NCI-H2107 treated with DMSO at 0.1 percent for 48 hours (cell line): ENCODE data around the gene CTTNBP2NL.
"Not testable (repeated sequence)": the region's sequence is repeated elsewhere in the genome, so short reads cannot be mapped to it uniquely, and the experiment has no call there.

ENCODE experiments used
- DNase-seq: peaks from one replicate; lab custom pipeline; 2025; ENCODE audit not compliant: unreplicated experiment; lab: John Stamatoyannopoulos, UW

Gene CTTNBP2NL

GRCh38 chr1:112461200-112461871 lies 65.3 kb downstream of the CTTNBP2NL start:
- DNase-seq = no peak

- DNase-seq = no peak
These were observed 66.9 kb downstream of the CTTNBP2NL start for GRCh38 chr1:112462953-112463279.

GRCh38 chr1:112464501-112464900 lies 68.5 kb downstream of the CTTNBP2NL start:
- no peak for DNase-seq

GRCh38 chr1:112465122-112465521 lies 69.1 kb downstream of the CTTNBP2NL start:
- DNase-seq = no peak

GRCh38 chr1:112466078-112466660 lies 70.2 kb downstream of the CTTNBP2NL start:
- peak; percentile 65 for DNase-seq

GRCh38 chr1:112470324-112470723 lies 74.3 kb downstream of the CTTNBP2NL start:
- DNase-seq = not testable (repeated sequence)

GRCh38 chr1:112470966-112471365 lies 75.0 kb downstream of the CTTNBP2NL start:
- DNase-seq = no peak

GRCh38 chr1:112472142-112472541 lies 76.1 kb downstream of the CTTNBP2NL start:
- no peak for DNase-seq

- DNase-seq = no peak
These were observed 81.5 kb downstream of the CTTNBP2NL start for GRCh38 chr1:112477550-112477949.

GRCh38 chr1:112478314-112478713 lies 82.3 kb downstream of the CTTNBP2NL start:
- no peak for DNase-seq

- not testable (repeated sequence) for DNase-seq
These were observed 90.0 kb downstream of the CTTNBP2NL start for GRCh38 chr1:112486063-112486462.

GRCh38 chr1:112487686-112488085 lies 91.7 kb downstream of the CTTNBP2NL start:
- not testable (repeated sequence) for DNase-seq

- no peak for DNase-seq
These were observed 92.1 kb downstream of the CTTNBP2NL start for GRCh38 chr1:112488141-112488540.

GRCh38 chr1:112492076-112492475 lies 96.1 kb downstream of the CTTNBP2NL start:
- DNase-seq = no peak

- DNase-seq = no peak
These were observed 97.3 kb downstream of the CTTNBP2NL start for GRCh38 chr1:112493351-112493750.

- no peak for DNase-seq
These were observed 100.3 kb downstream of the CTTNBP2NL start for GRCh38 chr1:112496290-112496689.

- DNase-seq = peak; percentile 51
These were observed 106.0 kb downstream of the CTTNBP2NL start for GRCh38 chr1:112501810-112502641.

GRCh38 chr1:112502826-112503225 lies 106.8 kb downstream of the CTTNBP2NL start:
- no peak for DNase-seq

GRCh38 chr1:112504001-112504660 lies 108.1 kb downstream of the CTTNBP2NL start:
- DNase-seq = no peak

- DNase-seq = no peak
These were observed 108.8 kb downstream of the CTTNBP2NL start for GRCh38 chr1:112504661-112505399.

GRCh38 chr1:112505400-112505785 lies 109.4 kb downstream of the CTTNBP2NL start:
- no peak for DNase-seq
